Nephron progenitor cell (in vitro differentiated cells): ENCODE measurements around the gene INPP5A.
"Not testable (repeated sequence)": the region's sequence is repeated elsewhere in the genome, so short reads cannot be mapped to it uniquely, and the experiment has no call there.

ENCODE experiments used
- DNase-seq: peaks from one replicate; pipeline ENCODE4 v3.0.0; 2021
- H3K27ac Mint-ChIP-seq: 2 replicates; pipeline ENCODE4 v1.8.0; 2021; ENCODE audit warnings: mild to moderate bottlenecking, moderate library complexity, mixed read lengths
- H3K27me3 Mint-ChIP-seq: 2 replicates; pipeline ENCODE4 v1.8.0; 2021; ENCODE audit warnings: mild to moderate bottlenecking, low read depth, mixed read lengths; ENCODE audit not compliant: poor library complexity
- H3K36me3 Mint-ChIP-seq: 2 replicates; pipeline ENCODE4 v1.8.0; 2021; ENCODE audit warnings: low read depth, mixed read lengths
- H3K4me1 Mint-ChIP-seq: 2 replicates; pipeline ENCODE4 v1.8.0; 2021; ENCODE audit warnings: mixed read lengths
- H3K4me3 Mint-ChIP-seq: 2 replicates; pipeline ENCODE4 v1.8.0; 2021; ENCODE audit warnings: mild to moderate bottlenecking, moderate library complexity, mixed read lengths
- H3K9me3 Mint-ChIP-seq: 2 replicates; pipeline ENCODE4 v1.8.0; 2021; ENCODE audit warnings: mild to moderate bottlenecking, moderate library complexity, mixed read lengths
- CTCF ChIP-seq: fragments of 200-600 bp; sonication (generic); IDR thresholded peaks from 2 replicates; pipeline ENCODE4 v1.5.0; 2021; ENCODE audit warnings: antibody characterized with exemption

The INPP5A gene

GRCh38 chr10:132670546-132671227 is 133.1 kb downstream of the INPP5A start:
- H3K27ac Mint-ChIP-seq: no peak overlapping the region
- H3K4me1 Mint-ChIP-seq: peaks cover 25% of the 10 kb centered on the region
- peaks cover 22% of the 10 kb centered on the region for H3K36me3 Mint-ChIP-seq
- H3K27me3 Mint-ChIP-seq: peaks cover 4% of the 10 kb centered on the region
- no peak for TF ChIP-seq CTCF
- H3K4me3 Mint-ChIP-seq: no peak overlapping the region
- H3K9me3 Mint-ChIP-seq: peaks cover 7% of the 10 kb centered on the region
- no peak for DNase-seq

GRCh38 chr10:132671228-132672154 is 133.9 kb downstream of the INPP5A start:
- Mint-ChIP-seq H3K4me1 (peaks cover 18% of the 10 kb centered on the region), H3K27ac (no peak overlapping the region), H3K27me3 (peaks cover 4% of the 10 kb centered on the region), H3K9me3 (peaks cover 7% of the 10 kb centered on the region), H3K4me3 (no peak overlapping the region), H3K36me3 (peaks cover 22% of the 10 kb centered on the region)
- no peak for TF ChIP-seq CTCF
- no peak for DNase-seq

- H3K4me3 Mint-ChIP-seq, H3K4me1 Mint-ChIP-seq, H3K27me3 Mint-ChIP-seq, DNase-seq, H3K27ac Mint-ChIP-seq: not testable (repeated sequence)
- Mint-ChIP-seq H3K9me3 (peaks cover 14% of the 10 kb centered on the region), H3K36me3 (peaks cover 32% of the 10 kb centered on the region)
These were observed 136.2 kb downstream of the INPP5A start for GRCh38 chr10:132673746-132674145.

- peaks cover 4% of the 10 kb centered on the region for H3K27me3 Mint-ChIP-seq
- no peak for TF ChIP-seq CTCF
- no peak overlapping the region for H3K4me3 Mint-ChIP-seq
- no peak overlapping the region for H3K27ac Mint-ChIP-seq
- peaks cover 37% of the 10 kb centered on the region for H3K36me3 Mint-ChIP-seq
- no peak for DNase-seq
- H3K4me1 Mint-ChIP-seq: no peaks in the 10 kb centered on the region
- peaks cover 20% of the 10 kb centered on the region for H3K9me3 Mint-ChIP-seq
These were observed 136.7 kb downstream of the INPP5A start for GRCh38 chr10:132674311-132674710.

GRCh38 chr10:132675031-132675740 is 137.6 kb downstream of the INPP5A start:
- DNase-seq: no peak
- Mint-ChIP-seq H3K36me3 (peaks cover 46% of the 10 kb centered on the region), H3K9me3 (peaks cover 28% of the 10 kb centered on the region), H3K4me1 (no peaks in the 10 kb centered on the region), H3K4me3 (no peak overlapping the region), H3K27ac (no peak overlapping the region), H3K27me3 (peaks cover 4% of the 10 kb centered on the region)
- TF ChIP-seq CTCF: no peak
